Measurements from ENCODE around the gene SH3BP5L. TPM values are rescaled to one million over a fixed set of nuclear protein-coding genes. Genes with fewer than 3 reads are reported as not detected.

The SH3BP5L gene
- total and polyA plus RNA-seq, 10 of the 15 experiments (the other 5 are each of a cell fraction or from before 2014, with no cell fraction given): 1.1 to 22.8 (median 10.9) TPM

GRCh38 chr1:248853663-248854375, 28.1 kb upstream of the SH3BP5L start (continued):
- no peak for TF ChIP-seq ZBTB40 (IDR thresholded peaks at IDR 0.05; ENCODE audit: borderline replicate concordance)
- TF ChIP-seq STAT3 (IDR thresholded peaks at IDR 0.05; ENCODE audit: low read depth, low read length): no peak

- Histone ChIP-seq H4K20me1 (ENCODE audit: control insufficient read depth, insufficient read depth) (no peaks in the 10 kb centered on the region), H3K4me3 (no peak overlapping the region), H3K27me3 (replicated peaks in 1 of 2; ENCODE audit: control insufficient read depth in 2 of 2, insufficient read depth in 2 of 2, low read length in 1 of 2) (no peaks in the 10 kb centered on the region), H3K27ac (ENCODE audit: control insufficient read depth, insufficient read depth) (peak overlapping the region; percentile 49; the same call in 1 of the 2 replicates), H3K9me3 (replicated peaks; ENCODE audit: control insufficient read depth, insufficient read depth, low read length) (no peaks in the 10 kb centered on the region), H3K9ac (ENCODE audit: control insufficient read depth, insufficient read depth, low read length) (no peak overlapping the region; the same call in 1 of the 2 replicates), H3K4me1 (ENCODE audit: control insufficient read depth, insufficient read depth, low read length) (peaks cover 17% of the 10 kb centered on the region), H3K79me2 (ENCODE audit: control insufficient read depth, insufficient read depth, low read length) (peaks cover 16% of the 10 kb centered on the region), H2AFZ (ENCODE audit: control insufficient read depth, low read depth, low read length) (no peak overlapping the region), H3K36me3 (ENCODE audit: control insufficient read depth in 2 of 2, insufficient read depth in 2 of 2, low read length in 1 of 2) (peaks cover 25 to 26% of the 10 kb centered on the region in 2 experiments; a peak in 3 of 4 replicates), H3K4me2 (ENCODE audit: control insufficient read depth, insufficient read depth) (peak overlapping the region; percentile 44)
- in situ Hi-C loops (cut with MboI): no loop called here
- ChIA-PET CTCF (interaction anchor here (2.6 to 8.9 kb wide), 2 partner anchors 11 to 15 kb away, joined by 8 to 60 read pairs; partner anchors contain the start of gene ZNF672), POLR2A (interaction anchor here (0.6 to 1.5 kb wide), 3 partner anchors 9 to 14 kb away, joined by 5 read pairs; no protein-coding TSS in a partner anchor), SMC1A (ENCODE audit: uncharacterized antibody, unreplicated experiment) (interaction anchor here (0.9 kb wide), 1 partner anchor 11 kb away, joined by 6 read pairs; no protein-coding TSS in a partner anchor), RAD21 (ENCODE audit: unreplicated experiment) (no interaction called here)
- 83% methylated on average over 7 of the region's 7 CpGs for WGBS (ENCODE audit: insufficient coverage, insufficient replicate concordance, low lambda C conversion rate, missing lambda C conversion rate)
- no peak for DNase-seq (ENCODE audit: low read depth, low spot score)
- BruUV-seq (replicated peaks): no TSS peak
- intact Hi-C loops (cut with micrococcal nuclease; ENCODE audit: unreplicated experiment): no loop called here
- peak; percentile 69 for ATAC-seq
- peak; percentile 18 for FAIRE-seq
- TF ChIP-seq ZBTB40 (IDR thresholded peaks at IDR 0.05; ENCODE audit: borderline replicate concordance): no peak
- TF ChIP-seq POLR2A (IDR thresholded peaks at IDR 0.05; ENCODE audit: low read depth, low read length): peak; percentile 54; the same call in 1 of the 2 replicates
- peak; percentile 61 for TF ChIP-seq POLR2AphosphoS2 (IDR thresholded peaks at IDR 0.05; ENCODE audit: low read depth, low read length)
- TF ChIP-seq SPI1 (IDR thresholded peaks at IDR 0.05; ENCODE audit: borderline replicate concordance, insufficient read depth, low read depth, low read length): peak; percentile 86; the same call in 1 of the 2 replicates
These were observed 27.0 kb upstream of the SH3BP5L start for GRCh38 chr1:248852481-248853405.
